OCI-M1 (cell line): ENCODE measurements around the gene BCAP31.

Experiments used
- DNase-seq: peaks from one replicate; lab custom pipeline; 2025; lab: John Stamatoyannopoulos, UW

The BCAP31 gene

GRCh38 chrX:153674219-153674851 is 49.9 kb downstream of the BCAP31 start:
- no peak for DNase-seq

GRCh38 chrX:153673428-153674218 is 50.6 kb downstream of the BCAP31 start, which contains the start of gene PNCK:
Gene PNCK, minus strand, starts transcription at chrX:153673813. Its CDS starts 737 bp downstream, at chrX:153673076.
- DNase-seq = no peak

- no peak for DNase-seq
These were observed 51.4 kb downstream of the BCAP31 start for GRCh38 chrX:153672531-153673427.

GRCh38 chrX:153671589-153672530 is 52.3 kb downstream of the BCAP31 start:
- no peak for DNase-seq

GRCh38 chrX:153670748-153671588 is 53.2 kb downstream of the BCAP31 start:
- DNase-seq = no peak

GRCh38 chrX:153669901-153670731 is 54.1 kb downstream of the BCAP31 start:
- DNase-seq = no peak

- DNase-seq = peak; percentile 35
These were observed 54.9 kb downstream of the BCAP31 start for GRCh38 chrX:153669174-153669890.

GRCh38 chrX:153668423-153669173 is 55.6 kb downstream of the BCAP31 start:
- DNase-seq = no peak

GRCh38 chrX:153667956-153668396 is 56.2 kb downstream of the BCAP31 start:
- peak; percentile 89 for DNase-seq

GRCh38 chrX:153667281-153667955 is 56.8 kb downstream of the BCAP31 start:
- no peak for DNase-seq

- no peak for DNase-seq
These were observed 58.4 kb downstream of the BCAP31 start for GRCh38 chrX:153665726-153666306.

GRCh38 chrX:153662266-153662665 is 61.9 kb downstream of the BCAP31 start:
- no peak for DNase-seq

- no peak for DNase-seq
These were observed 64.9 kb downstream of the BCAP31 start for GRCh38 chrX:153659268-153659667.

- DNase-seq = no peak
These were observed 67.0 kb downstream of the BCAP31 start for GRCh38 chrX:153657161-153657560.

- DNase-seq = no peak
These were observed 70.6 kb downstream of the BCAP31 start for GRCh38 chrX:153653556-153653955.

GRCh38 chrX:153651540-153652079 is 72.6 kb downstream of the BCAP31 start:
- peak; percentile 13 for DNase-seq

- no peak for DNase-seq
These were observed 73.2 kb downstream of the BCAP31 start for GRCh38 chrX:153650959-153651358.
